Activated gamma-delta T cell (primary cell): ENCODE data around the gene MTCL1.

Experiments
- DNase-seq: peaks from one replicate; lab custom pipeline; 2025; lab: John Stamatoyannopoulos, UW

The MTCL1 gene

DNA sequence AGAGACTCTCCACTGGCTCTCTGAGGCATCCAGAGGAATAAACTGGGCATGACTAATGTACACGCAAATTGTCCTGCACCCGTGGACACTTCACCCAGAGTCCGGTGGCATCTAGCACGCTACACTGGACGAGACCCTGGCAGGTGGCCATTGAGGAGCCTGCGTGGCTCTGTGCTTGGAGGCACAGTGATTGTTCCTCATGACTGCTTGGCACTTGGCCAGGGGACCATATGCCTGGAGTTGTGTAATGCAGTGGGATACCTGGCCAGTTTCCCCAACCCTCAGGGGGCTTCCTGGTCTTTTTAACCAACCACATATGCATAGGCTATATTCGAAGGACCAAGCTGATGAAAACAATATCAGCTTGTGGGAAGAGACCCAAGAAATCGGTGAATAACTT, 66.6 kb downstream of the MTCL1 start:
- no peak for DNase-seq

GRCh38 chr18:8773980-8774379, 68.6 kb downstream of the MTCL1 start:
- DNase-seq = no peak

DNA sequence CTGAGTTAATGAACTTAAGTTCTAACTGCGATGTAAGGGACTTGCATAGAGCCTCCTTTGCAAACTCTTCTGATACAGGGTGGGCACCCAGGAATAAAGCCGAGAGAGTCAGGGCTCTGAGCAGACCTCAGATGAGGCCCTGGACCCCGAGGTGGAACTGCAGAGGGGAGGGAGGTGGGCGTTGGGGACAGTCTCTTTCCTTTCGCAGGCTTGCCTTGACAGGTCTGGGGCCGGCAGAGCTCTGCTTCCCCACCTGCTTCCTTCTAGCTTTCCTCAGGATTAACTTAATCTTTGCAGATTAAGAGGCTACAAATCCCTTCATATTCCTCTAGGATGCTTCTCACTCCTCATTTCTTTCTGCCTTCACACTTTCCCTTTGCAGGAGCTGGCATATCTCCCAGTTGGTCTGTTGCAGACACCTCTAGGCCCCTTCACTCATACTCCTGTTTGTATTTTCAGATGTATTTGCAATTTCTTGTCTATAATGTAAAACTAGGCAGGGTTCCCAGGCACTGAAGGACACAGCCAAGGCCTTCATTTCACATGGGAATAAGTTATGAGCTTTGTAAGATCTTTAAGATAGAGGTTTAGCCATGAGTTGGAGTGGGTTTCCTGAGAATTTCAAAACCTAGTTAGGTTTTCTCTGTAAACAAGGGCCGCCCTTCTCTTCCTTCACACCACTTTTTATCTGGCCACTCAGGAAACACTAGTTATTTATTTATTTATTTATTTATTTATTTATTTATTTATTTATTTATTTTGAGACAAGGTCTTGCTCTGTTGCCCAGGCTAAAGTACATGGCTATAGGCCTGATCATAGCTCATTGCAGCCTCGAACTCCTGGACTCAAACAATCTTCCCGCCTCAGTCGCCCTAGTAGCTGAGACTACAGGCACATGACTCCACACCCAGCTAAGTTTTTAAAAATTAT, 70.9 kb downstream of the MTCL1 start:
- DNase-seq = no peak

- DNase-seq = no peak
Measured at GRCh38 chr18:8777846-8778245, 72.5 kb downstream of the MTCL1 start.

DNA sequence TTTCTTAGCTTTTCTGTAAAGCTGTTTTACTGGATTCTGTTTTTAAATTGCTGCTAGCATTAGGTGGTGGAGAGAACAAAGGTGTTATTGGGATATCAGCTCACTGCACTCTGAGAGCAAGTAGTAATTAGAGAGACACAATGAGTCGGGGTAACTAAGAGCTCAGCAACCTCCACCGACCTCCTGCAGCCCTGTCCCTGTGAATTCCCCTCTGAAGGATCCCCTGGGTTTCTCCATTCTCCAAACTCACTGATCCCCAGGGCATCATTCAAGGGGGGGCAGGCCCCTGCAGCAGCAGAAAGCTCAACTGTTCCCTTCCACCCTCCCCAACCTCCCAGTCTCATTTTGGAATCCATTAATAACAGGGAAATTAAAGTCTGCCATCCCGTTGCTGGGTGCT, 73.0 kb downstream of the MTCL1 start:
- DNase-seq = no peak

DNA sequence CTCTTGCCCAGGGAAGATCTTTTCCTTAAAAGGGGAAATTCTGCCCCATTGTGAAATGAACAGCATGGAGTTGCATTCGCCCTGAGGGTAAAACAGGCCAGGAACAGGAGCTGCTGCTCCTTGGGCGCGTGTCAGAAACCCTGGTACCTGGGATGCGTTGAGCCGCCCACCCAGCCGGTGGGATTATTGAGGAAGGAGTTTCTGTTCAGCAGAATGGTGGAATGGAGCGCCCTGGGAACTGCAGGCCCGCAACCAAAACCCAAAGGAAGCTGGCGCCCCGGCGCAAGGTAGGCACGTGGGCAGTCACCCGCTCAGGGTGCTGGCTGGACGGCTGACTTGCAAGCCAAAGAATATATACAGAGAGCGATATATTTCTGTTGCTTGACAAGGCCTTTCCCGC, 73.5 kb downstream of the MTCL1 start:
- DNase-seq = no peak

- no peak for DNase-seq
Measured at GRCh38 chr18:8779251-8779650, 73.9 kb downstream of the MTCL1 start.

DNA sequence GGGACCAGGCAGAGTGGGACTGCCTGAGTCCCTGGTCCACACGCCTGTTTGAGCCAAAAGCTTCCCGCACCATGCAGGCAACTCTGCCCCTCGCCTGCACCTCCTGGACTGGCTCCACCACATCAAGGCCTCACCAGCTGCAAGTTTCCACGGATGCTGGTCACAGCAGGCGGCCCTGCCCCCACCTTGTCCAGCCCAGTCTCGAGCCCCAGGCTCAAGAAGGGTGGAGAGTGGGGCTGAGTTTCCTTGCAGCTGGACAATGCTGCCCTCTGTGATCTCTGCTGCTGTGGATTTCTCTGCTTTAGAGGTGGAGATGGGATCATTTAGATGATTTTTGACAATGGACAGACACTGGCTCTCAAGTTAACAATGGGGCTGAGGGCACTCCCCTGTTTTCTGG, 74.9 kb downstream of the MTCL1 start:
- DNase-seq = no peak

DNA sequence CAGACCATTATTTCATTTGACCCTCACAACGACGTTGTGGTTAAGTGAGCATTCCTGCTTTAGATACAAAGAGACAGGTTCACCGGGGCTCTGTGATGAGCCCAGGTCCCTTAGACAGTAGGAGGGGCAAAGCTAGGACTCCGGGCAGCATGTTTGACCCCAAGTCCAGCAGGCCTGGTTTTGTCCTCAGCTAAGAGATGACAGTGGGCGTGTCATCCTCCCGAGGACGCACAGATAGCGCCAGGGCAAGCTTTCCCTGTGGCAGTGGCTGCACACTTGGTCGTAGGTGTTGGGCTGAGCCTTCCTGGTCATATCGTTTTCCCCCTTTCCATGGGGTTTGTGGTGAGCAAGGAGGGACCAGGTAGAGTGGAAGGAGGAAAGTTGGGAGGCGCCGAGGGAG, 76.3 kb downstream of the MTCL1 start:
- no peak for DNase-seq

DNA sequence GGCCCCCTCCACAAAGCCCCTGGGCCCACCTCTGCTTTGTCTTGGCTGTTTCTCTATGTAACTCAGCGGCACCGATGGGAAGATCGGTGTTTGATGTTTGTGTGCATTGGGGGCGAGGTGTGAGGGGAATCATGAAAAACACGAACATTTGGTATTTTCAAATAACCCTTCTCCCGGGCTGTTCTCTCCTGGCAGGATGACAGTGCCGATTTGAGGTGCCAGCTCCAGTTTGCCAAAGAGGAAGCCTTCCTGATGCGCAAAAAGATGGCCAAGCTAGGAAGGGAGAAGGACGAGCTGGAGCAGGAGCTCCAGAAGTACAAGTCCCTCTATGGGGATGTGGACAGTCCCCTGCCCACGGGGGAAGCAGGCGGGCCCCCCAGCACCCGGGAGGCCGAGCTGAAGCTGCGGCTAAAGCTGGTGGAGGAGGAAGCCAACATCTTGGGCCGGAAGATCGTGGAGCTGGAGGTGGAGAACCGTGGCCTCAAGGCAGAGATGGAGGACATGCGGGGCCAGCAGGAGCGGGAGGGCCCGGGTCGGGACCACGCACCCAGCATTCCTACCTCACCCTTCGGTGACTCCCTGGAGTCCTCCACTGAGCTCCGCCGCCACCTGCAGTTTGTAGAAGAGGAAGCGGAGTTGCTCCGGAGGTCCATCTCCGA, 78.1 kb downstream of the MTCL1 start:
- DNase-seq = no peak

DNA sequence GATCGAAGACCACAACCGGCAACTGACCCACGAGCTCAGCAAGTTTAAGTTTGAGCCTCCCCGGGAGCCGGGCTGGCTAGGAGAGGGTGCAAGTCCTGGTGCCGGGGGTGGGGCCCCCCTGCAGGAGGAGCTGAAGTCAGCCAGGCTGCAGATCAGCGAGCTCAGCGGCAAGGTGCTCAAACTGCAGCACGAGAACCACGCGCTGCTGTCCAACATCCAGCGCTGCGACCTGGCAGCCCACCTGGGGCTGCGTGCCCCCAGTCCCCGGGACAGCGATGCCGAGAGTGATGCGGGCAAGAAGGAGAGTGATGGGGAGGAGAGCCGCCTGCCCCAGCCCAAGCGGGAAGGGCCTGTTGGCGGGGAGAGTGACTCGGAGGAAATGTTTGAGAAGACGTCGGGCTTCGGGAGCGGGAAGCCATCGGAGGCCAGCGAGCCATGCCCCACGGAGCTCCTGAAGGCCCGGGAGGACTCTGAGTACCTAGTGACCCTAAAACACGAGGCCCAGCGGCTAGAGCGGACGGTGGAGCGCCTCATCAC, 78.7 kb downstream of the MTCL1 start:
- no peak for DNase-seq

GRCh38 chr18:8785261-8785660, 79.9 kb downstream of the MTCL1 start:
- DNase-seq = no peak

- DNase-seq = no peak
Measured at GRCh38 chr18:8785855-8786482, 80.6 kb downstream of the MTCL1 start.

DNA sequence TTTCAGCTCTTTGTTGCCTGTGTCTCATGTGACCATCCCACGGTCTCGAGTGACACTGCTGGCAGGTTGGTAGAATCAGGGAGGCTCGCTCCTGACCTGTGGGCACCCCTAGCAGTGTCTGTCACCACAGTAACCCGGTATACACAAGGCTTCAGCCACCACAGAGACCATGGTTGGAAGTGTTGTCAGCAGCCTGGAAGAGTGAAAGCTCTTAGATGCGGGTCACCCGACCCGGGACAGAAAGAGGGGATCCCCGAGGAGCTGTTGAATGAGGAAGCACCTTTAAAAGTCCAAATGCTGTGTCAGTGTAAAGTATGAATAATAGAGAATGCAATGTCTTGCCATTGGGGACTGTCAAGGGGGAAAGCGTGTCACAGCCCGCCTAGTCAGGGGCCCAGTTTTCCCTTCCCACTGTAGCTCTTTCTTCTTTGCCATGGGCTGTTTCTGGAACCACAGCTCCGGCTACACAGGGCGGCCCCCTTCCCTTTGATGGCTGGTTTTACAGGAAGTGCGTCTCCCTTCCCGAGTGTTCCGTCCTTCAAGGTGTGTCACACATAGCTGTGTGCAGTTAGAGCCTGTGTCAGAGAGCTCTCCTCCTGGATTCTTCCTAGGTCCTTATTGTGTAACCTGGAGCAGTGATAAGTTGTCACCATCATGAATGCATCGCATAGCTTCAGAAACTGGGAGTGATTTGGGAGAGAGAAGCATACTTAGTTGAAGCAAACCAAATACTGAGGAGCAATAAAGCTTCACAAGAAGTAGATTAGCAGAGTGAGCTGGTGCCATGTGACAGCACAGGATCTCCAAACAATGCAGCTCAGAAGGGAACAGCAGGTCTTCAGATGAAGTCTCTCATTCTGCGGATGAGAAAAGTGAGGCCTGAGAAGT, 81.4 kb downstream of the MTCL1 start:
- no peak for DNase-seq

DNA sequence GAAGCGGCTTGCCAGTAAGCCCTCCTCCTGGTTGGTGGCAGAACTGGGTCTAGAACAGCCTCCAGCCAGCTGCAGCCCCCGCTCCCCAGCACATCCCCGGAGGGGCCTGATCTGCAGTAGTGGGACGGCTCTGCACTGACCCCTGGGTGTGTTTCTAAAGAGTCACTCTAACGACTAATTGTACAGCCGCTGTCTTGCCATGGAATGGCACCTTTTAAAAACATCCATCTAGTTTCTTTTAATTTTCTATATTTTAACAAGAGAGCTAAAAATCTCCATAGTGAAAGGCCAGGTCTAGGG, 82.0 kb downstream of the MTCL1 start:
- no peak for DNase-seq

- DNase-seq = no peak
Measured at GRCh38 chr18:8787794-8788193, 82.4 kb downstream of the MTCL1 start.

- no peak for DNase-seq
Measured at GRCh38 chr18:8788503-8789429, 83.4 kb downstream of the MTCL1 start.

GRCh38 chr18:8791171-8791651, 85.9 kb downstream of the MTCL1 start:
- no peak for DNase-seq

DNA sequence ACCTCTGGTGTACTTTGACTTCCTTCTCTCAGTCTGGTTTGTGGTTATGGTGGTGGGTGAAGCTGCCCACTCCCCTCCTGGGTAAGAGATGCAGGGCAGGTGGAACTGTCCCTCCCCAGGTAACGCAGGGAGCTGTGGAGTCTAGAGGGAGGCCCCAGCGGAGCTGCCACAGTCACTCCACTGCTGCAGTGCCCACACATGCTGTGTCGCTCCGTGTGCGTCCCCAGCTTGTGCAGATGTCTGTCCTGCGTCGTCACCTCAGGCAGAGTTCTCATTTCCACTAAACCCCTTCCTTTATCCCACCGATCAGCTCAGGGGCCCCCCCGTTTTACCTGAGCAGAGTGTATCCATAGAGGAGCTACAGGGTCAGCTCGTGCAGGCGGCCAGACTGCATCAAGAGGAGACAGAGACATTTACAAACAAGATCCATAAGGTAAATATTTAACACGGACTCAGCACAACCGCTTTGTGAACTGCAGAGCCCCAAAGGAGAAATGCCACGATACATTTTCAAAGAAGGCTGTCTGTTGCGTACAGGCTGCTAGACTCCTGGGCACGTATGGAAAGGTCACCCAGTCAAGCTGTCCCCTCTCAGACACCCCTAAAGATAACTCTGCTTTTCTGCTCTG, 87.4 kb downstream of the MTCL1 start:
- no peak for DNase-seq
